HepG2 (cell line): ENCODE data around the gene ADGRD1. TPM values are rescaled to one million over a fixed set of nuclear protein-coding genes. Genes with fewer than 3 reads are reported as not detected.
A peak's percentile ranks its signal among the peaks of the same experiment; 100 is the strongest.

Experiments used
- ATAC-seq: fragments of 200-7000 bp; cut with Tn5 transposase; 3 replicates; pipeline ENCODE4 v1.9.1; 2020; ENCODE audit warnings: mild to moderate bottlenecking, moderate library complexity
- BruUV-seq: library from RNA; stranded (reverse); fragments of 400-500 nt; replicated peaks from 2 replicates; lab custom pipeline; 2021; lab: Mats Ljungman, UMichigan
- CTCF ChIA-PET: fragments of 300-600 bp; formaldehyde crosslinking; extraction: SDS; loops from one replicate; lab custom pipeline; 2021; ENCODE audit warnings: low total read pairs, inconsistent platforms, low intra/inter-chr PET ratio; lab: Yijun Ruan, JAX
- POLR2A ChIA-PET: fragments of 350-600 bp; sonication (Branson Sonifier 250); formaldehyde crosslinking; loops from one replicate; lab custom pipeline; 2020; ENCODE audit warnings: antibody characterized with exemption, inconsistent platforms; lab: Yijun Ruan, JAX
- DNase-seq: peaks from one replicate; pipeline ENCODE4 v3.0.0-alpha.2; 2015; ENCODE audit warnings: low spot score
- FAIRE-seq: peaks from 3 replicates; lab custom pipeline; 2011; peaks lifted over from hg19 to GRCh38; lab: Jason Lieb, UNC
- H2AFZ ChIP-seq: one replicate; pipeline ENCODE4 v1.6.1; 2011; ENCODE audit warnings: low read length, inconsistent platforms
- H3K27ac ChIP-seq: fragments of 300-600 bp; 3 replicates; pipeline ENCODE4 v1.8.0; 2011; ENCODE audit warnings: mixed run types, mild to moderate bottlenecking, mixed read lengths, low read length, inconsistent platforms; ENCODE audit not compliant: insufficient read depth; ENCODE audit errors: extremely low read length
- H3K27me3 ChIP-seq, 2 experiments: fragments of 200-600 bp in 1 of 2; 2 replicates in 1 of 2; 3 replicates in 1 of 2; pipeline versions ENCODE4 v1.6.0 to v1.8.0; 2011; ENCODE audit warnings: low read length in 2 of 2, mild to moderate bottlenecking in 2 of 2, moderate library complexity in 2 of 2, inconsistent platforms in 1 of 2; ENCODE audit not compliant: insufficient read depth in 2 of 2, control insufficient read depth in 1 of 2
- H3K36me3 ChIP-seq, 2 experiments: fragments of 200-600 bp in 1 of 2; replicated peaks in 1 of 2; 2 replicates in 1 of 2; 3 replicates in 1 of 2; pipeline versions ENCODE4 v1.5.1 to v1.8.0; 2011; ENCODE audit warnings: low read length in 2 of 2, inconsistent platforms in 1 of 2; ENCODE audit not compliant: insufficient read depth in 2 of 2, control insufficient read depth in 1 of 2
- H3K4me1 ChIP-seq: 2 replicates; pipeline ENCODE4 v1.5.1; 2012; ENCODE audit warnings: low read length, inconsistent platforms; ENCODE audit not compliant: insufficient read depth
- H3K4me2 ChIP-seq: 2 replicates; pipeline ENCODE4 v1.6.0; 2011; ENCODE audit warnings: low read depth, low read length, inconsistent platforms
- H3K4me3 ChIP-seq, 3 experiments: fragments of 200-600 bp in 1 of 3; sonication (generic), shearing (Covaris generic) in 1 of 3; replicated peaks in 1 of 3; 2 replicates each; pipeline ENCODE4 v1.5.1; 2011 to 2016; ENCODE audit warnings: low read length in 3 of 3, inconsistent platforms in 2 of 3, low read depth in 2 of 3, mild to moderate bottlenecking in 2 of 3, control low read depth in 1 of 3, mixed read lengths in 1 of 3; ENCODE audit not compliant: insufficient read depth in 1 of 3
- H3K79me2 ChIP-seq: one replicate; pipeline ENCODE4 v1.6.1; 2011; ENCODE audit warnings: low read length, inconsistent platforms; ENCODE audit not compliant: insufficient read depth
- H3K9ac ChIP-seq: 2 replicates; pipeline ENCODE4 v1.6.0; 2011; ENCODE audit warnings: mild to moderate bottlenecking, low read depth, low read length, inconsistent platforms; ENCODE audit not compliant: insufficient read depth
- H3K9me3 ChIP-seq: 2 replicates; pipeline ENCODE4 v1.5.1; 2012; ENCODE audit warnings: mild to moderate bottlenecking, low read length
- H4K20me1 ChIP-seq: 2 replicates; pipeline ENCODE4 v1.6.0; 2011; ENCODE audit warnings: inconsistent platforms, mild to moderate bottlenecking, low read length, moderate library complexity; ENCODE audit not compliant: insufficient read depth
- CEBPB ChIP-seq: IDR thresholded peaks from 2 replicates; pipeline ENCODE4 v1.6.1; 2011; ENCODE audit warnings: low read depth, low read length, improper control_type of control experiment, borderline replicate concordance
- ISL2 ChIP-seq: sonication (generic); formaldehyde crosslinking; IDR thresholded peaks from 2 replicates; pipeline ENCODE4 v1.5.0; 2020; ENCODE audit warnings: missing genetic modification reagents
- ZBTB38 ChIP-seq: sonication (generic); formaldehyde crosslinking; IDR thresholded peaks from 2 replicates; pipeline ENCODE4 v1.5.1; 2020; ENCODE audit warnings: mild to moderate bottlenecking, missing genetic modification reagents
- ZFP36L1 ChIP-seq: sonication (generic); formaldehyde crosslinking; IDR thresholded peaks from 2 replicates; pipeline ENCODE4 v1.8.0; 2022; ENCODE audit warnings: mild to moderate bottlenecking, missing genetic modification reagents, moderate library complexity
- ZNF354B ChIP-seq: sonication (generic); formaldehyde crosslinking; IDR thresholded peaks from 2 replicates; pipeline ENCODE4 v1.8.0; 2022; ENCODE audit warnings: mild to moderate bottlenecking, missing genetic modification reagents
- ZNF788 ChIP-seq: sonication (generic); formaldehyde crosslinking; IDR thresholded peaks from 2 replicates; pipeline ENCODE4 v1.5.0; 2020; ENCODE audit warnings: mild to moderate bottlenecking, missing genetic modification reagents, borderline replicate concordance
- WGBS: methylation state at CpG from one replicate; pipeline ENCODE4 v1.1.6; 2017; ENCODE audit warnings: low lambda C conversion rate; 5-methylcytosine and 5-hydroxymethylcytosine counted together
- in situ Hi-C: cut with HindIII; loops from 2 replicates; pipeline ENCODE4 v1.10.0; 2017; ENCODE audit warnings: low pct_unique_long_range_greater_than_20kb; ENCODE audit not compliant: extremely low pct_ligation_motif_present
- intact Hi-C: fragments of 100-400 bp; cut with micrococcal nuclease; formaldehyde crosslinking; loops from one replicate; pipeline ENCODE4 v1.10.0; 2022; ENCODE audit not compliant: unreplicated experiment
- polyA plus RNA-seq, 8 experiments: library from polyadenylated mRNA; depleted of rRNA in 3 of 8; stranded (reverse) in 7 of 8; unstranded in 1 of 8; fragments of >200 nt; fragmentation: Illumina TruSeq in 4 of 8; extraction: Trizol in 4 of 8; gene quantifications; 2 replicates each; pipeline versions ENCODE4 v1.2.1 to v1.2.3, GENCODE V29; 2011 to 2016; ENCODE audit warnings: low read depth in 4 of 8, missing spikeins in 1 of 8, mixed read lengths in 1 of 8; ENCODE audit not compliant: insufficient read depth in 1 of 8
- total RNA-seq, 5 experiments: library from RNA; depleted of rRNA; stranded (reverse); fragments of >200 nt; fragmentation: Illumina TruSeq; extraction: Trizol; gene quantifications; 2 replicates each; pipeline ENCODE4 v1.2.3, GENCODE V29; 2016; ENCODE audit warnings: low read depth in 1 of 5
- TF ChIP-seq, protein P1 (sequence below): sonication (generic); formaldehyde crosslinking; IDR thresholded peaks from 2 replicates; pipeline ENCODE4 v1.4.0; 2020; ENCODE audit warnings: missing genetic modification reagents
- TF ChIP-seq, protein P2 (sequence below): sonication (generic); formaldehyde crosslinking; IDR thresholded peaks from 2 replicates; pipeline ENCODE4 v1.5.1; 2020; ENCODE audit warnings: mild to moderate bottlenecking, missing genetic modification reagents, borderline replicate concordance

ADGRD1 gene
- total and polyA plus RNA-seq, 2 of the 13 experiments (the other 11 are each of a cell fraction or from before 2014, with no cell fraction given), result 0.46 to 12.4 TPM

DNA sequence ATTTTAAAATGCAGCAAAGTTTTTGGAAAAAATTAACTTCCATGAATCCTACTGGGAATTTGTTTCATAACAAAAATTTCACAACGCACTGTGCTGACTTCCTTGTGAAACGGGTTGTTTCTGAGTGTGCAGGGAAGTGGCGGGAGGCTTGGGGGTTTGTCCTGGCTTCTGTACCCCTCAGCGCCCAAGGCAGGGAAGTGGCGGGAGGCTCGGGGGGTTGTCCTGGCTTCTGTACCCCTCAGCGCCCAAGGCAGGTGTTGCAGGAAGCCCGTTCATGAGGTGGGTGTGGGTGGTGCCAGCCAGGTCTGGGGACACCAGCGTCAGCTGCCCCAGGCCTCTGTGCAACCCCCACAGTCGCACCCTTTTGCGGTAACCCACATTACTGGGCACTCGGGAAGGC lies 25.1 kb downstream of the ADGRD1 start:
- no peak for ATAC-seq
- intact Hi-C loops, result no loop called here
- Histone ChIP-seq H3K79me2 (no peaks in the 10 kb centered on the region), H3K27me3 (no peaks in the 10 kb centered on the region), H3K9me3 (no peaks in the 10 kb centered on the region)
- TF ChIP-seq, protein P1, sequence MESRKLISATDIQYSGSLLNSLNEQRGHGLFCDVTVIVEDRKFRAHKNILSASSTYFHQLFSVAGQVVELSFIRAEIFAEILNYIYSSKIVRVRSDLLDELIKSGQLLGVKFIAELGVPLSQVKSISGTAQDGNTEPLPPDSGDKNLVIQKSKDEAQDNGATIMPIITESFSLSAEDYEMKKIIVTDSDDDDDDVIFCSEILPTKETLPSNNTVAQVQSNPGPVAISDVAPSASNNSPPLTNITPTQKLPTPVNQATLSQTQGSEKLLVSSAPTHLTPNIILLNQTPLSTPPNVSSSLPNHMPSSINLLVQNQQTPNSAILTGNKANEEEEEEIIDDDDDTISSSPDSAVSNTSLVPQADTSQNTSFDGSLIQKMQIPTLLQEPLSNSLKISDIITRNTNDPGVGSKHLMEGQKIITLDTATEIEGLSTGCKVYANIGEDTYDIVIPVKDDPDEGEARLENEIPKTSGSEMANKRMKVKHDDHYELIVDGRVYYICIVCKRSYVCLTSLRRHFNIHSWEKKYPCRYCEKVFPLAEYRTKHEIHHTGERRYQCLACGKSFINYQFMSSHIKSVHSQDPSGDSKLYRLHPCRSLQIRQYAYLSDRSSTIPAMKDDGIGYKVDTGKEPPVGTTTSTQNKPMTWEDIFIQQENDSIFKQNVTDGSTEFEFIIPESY (CRISPR knock-in tag), result peak; percentile 77
- TF ChIP-seq, protein P2, sequence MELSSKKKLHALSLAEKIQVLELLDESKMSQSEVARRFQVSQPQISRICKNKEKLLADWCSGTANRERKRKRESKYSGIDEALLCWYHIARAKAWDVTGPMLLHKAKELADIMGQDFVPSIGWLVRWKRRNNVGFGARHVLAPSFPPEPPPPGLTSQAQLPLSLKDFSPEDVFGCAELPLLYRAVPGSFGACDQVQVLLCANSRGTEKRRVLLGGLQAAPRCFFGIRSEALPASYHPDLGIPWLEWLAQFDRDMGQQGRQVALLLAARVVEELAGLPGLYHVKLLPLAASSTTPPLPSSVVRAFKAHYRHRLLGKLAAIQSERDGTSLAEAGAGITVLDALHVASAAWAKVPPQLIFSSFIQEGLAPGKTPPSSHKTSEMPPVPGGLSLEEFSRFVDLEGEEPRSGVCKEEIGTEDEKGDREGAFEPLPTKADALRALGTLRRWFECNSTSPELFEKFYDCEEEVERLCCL, result no peak
- TF ChIP-seq ISL2 (CRISPR knock-in tag) (no peak), ZBTB38 (peak; percentile 63; the same call in 1 of the 2 replicates), CEBPB (peak; percentile 6; the same call in 1 of the 2 replicates), ZNF788 (CRISPR knock-in tag) (no peak), ZFP36L1 (CRISPR knock-in tag) (no peak), ZNF354B (CRISPR knock-in tag) (no peak)
- TF ChIP-seq, all 625 proteins: peak for 3
- no peak overlapping the region for H3K4me2 ChIP-seq
- in situ Hi-C loops, result no loop called here
- BruUV-seq, result no TSS peak
- ChIA-PET CTCF (no interaction called here), POLR2A (no interaction called here)
- FAIRE-seq (no peak), DNase-seq (no peak)
- no peak overlapping the region for H3K4me3 ChIP-seq
- H3K36me3 ChIP-seq, result no peaks in the 10 kb centered on the region; a peak in 1 of 5 replicates
- no peaks in the 10 kb centered on the region for H4K20me1 ChIP-seq
- H2AFZ ChIP-seq, result no peak overlapping the region
- WGBS, result 84% methylated on average over 7 of the region's 12 CpGs
- H3K9ac ChIP-seq, result no peak overlapping the region
- H3K27ac ChIP-seq, result no peak overlapping the region
- H3K4me1 ChIP-seq, result peaks cover 53% of the 10 kb centered on the region
